ENCODE results near the gene C3.
A peak's percentile ranks its signal among the peaks of the same experiment; 100 is the strongest.
"Not testable (repeated sequence)": the region's sequence is repeated elsewhere in the genome, so short reads cannot be mapped to it uniquely, and the experiment has no call there.

C3 gene

DNA sequence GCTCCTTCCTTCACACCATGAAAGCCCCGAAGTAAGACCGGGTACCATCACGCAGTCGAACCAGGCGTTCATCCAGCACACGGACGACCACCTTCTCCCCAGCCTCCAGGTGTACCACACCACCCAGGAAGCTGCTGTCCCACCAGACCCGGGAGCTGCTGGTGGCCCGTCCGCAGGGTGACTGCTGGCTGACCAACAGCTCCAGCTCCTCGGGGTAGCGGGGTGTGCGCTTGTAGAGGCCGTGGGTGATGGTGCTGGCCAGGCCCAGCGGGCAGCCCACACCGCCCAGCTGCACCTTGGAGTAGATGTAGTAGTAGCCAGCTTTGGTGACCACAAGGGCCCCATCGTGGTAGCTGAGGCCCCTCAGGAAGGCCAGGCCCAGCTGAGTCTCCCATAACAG lies 55.5 kb downstream of the C3 start:
- DNase-seq (ENCODE audit: low read depth in 2 of 2), result no peak

DNA sequence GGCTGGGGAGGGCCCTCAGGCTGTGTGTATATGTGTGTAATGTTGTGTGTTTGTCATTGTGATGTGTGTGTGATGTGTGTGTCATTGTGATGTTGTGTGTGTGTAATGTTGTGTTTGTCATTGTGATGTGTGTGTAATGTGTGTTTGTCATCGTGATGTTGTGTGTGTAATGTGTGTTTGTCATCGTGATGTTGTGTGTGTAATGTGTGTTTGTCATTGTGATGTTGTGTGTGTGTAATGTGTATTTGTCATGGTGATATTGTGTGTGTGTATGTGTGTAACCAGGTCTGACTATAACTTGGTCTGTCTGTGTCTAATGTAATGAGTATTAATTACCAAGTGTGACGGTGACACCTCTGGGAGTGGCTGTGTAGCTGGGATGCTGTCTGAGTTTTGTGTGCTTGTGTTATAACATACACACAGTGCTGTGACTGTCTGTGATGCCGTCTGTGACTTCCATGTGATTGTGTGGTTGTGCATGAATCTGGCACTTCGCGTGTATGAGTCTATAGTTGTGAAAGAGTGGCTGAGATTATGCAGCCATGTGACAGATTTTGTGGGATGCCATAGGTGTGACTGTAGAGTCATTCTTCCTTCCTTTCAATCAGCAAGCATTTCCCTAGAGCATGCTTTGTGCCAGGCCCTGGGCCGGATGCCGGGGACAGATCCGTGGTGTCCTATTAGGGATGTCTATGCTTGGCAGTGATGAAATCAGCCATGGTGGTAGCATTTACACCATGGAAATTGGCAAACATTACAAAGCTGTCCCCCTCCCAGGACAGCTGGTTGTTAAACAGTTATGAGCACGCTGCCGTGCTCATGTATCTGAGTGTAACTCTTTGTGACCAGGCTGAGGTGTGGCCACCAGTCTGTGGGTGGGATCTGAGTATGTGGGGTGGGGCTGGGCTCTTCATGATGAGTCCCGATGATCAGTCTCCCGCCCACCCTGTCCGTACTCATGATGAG lies 56.9 kb downstream of the C3 start:
- peak in 1 of 2 donors; percentile 40 for DNase-seq (ENCODE audit: low read depth in 2 of 2)

GRCh38 chr19:6662702-6663101 lies 57.7 kb downstream of the C3 start:
- no peak for DNase-seq (ENCODE audit: low read depth in 2 of 2)

- DNase-seq (ENCODE audit: low read depth in 2 of 2), result peak in 1 of 2 donors; percentile 67
These were observed 58.8 kb downstream of the C3 start for GRCh38 chr19:6661509-6662244.

DNA sequence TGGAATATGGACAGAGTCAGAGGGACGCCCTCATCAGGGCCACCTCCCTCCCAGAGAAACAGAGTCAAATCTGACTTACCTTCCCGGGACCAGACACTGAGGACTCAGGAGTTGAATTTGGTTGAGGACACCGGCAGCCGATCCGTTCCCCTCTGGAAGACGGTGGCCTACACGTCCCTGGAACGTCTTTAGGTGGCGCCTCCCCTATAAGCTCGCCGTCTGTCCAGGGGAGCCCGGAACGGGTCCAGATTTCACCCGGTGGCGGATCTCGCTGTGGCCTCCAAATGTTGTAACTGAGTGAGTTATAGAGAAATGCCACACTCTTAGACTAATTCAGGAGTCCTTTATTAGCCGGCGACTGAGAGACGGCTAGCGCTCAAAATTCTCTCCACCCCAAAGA lies 59.5 kb downstream of the C3 start:
- DNase-seq (ENCODE audit: low read depth in 2 of 2), result no peak

DNA sequence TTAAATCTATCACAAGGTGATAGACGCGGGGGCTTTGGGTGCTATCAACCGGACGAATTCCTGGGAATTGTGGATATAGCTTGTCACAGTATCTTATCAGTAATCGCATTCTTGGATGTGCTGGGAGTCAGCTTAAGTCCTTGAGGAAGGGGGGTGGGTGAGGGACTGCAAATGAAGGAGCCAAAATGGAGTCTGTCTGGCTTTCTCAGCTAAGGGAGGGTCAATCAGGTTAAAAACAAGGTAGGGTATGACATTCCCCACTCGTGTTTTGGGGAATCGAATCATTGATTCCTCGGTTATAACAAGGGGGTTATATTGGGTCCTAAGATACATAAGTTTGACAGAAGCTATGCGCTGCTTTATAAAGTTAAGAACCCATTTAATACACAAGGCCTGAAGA lies 64.1 kb downstream of the C3 start:
- DNase-seq (ENCODE audit: low read depth in 2 of 2), result not testable (repeated sequence)

DNA sequence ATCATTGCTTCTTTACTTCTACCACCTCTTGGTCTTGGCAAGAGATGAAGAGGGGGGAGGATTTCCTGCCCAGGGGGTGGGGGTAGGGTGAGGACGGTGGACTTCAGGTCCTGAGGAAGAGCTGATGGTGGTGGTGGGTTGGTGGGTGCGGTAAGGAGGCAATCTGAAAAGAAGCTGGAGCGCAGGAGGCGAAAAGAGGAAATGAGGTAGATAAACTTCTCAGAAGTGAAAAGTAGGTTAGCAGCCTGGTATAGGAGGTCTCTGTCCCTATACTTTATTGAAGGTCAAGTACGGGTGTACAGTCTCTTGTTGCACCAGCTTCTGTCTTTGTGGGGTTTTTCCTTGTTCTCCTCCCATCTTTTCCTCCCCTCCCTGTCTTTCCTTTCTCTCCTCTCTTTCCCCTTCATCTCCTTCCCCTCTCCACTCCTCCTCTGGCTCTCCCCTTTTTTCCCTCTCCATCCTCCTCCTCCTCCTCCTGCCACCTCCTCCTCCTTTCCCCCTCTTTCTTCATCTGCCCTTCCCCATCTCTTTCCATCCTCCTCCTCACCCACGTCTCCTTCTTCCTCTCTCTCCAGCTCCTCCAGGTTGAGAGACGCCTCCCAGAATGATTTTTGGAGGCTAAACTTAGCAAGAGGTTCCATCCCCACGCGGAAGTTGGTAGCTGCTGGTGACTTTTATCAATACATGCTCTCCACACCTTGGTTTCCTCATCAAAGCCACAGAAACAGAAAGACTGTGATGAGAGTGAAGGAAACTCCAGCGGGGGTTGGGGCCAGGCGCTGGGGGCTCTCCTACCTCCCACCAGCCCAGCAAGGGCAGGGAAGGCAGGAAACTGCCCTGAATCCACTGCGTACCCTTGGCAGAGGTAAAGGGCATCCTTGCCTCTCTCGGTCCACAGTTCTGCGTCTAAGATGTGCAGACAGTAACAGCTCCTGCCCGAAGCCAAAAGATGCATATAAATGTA lies 65.8 kb downstream of the C3 start:
- DNase-seq (ENCODE audit: low read depth in 2 of 2), result peak in 1 of 2 donors; percentile 47

DNA sequence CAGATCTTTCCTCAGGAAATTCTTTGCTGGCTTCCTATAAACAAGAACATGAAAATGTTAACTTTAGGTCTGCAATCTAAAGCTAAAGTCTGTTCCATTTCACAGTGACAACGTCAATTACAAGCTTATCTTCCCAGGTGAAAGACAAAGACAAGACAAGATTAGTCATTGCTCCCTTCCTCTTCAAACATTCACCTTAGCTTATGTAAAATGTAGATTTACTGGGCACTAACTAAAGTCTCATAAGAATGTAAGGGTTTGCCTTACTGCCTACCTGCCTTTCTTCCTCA lies 67.7 kb downstream of the C3 start:
- no peak for DNase-seq (ENCODE audit: low read depth in 2 of 2)

DNA sequence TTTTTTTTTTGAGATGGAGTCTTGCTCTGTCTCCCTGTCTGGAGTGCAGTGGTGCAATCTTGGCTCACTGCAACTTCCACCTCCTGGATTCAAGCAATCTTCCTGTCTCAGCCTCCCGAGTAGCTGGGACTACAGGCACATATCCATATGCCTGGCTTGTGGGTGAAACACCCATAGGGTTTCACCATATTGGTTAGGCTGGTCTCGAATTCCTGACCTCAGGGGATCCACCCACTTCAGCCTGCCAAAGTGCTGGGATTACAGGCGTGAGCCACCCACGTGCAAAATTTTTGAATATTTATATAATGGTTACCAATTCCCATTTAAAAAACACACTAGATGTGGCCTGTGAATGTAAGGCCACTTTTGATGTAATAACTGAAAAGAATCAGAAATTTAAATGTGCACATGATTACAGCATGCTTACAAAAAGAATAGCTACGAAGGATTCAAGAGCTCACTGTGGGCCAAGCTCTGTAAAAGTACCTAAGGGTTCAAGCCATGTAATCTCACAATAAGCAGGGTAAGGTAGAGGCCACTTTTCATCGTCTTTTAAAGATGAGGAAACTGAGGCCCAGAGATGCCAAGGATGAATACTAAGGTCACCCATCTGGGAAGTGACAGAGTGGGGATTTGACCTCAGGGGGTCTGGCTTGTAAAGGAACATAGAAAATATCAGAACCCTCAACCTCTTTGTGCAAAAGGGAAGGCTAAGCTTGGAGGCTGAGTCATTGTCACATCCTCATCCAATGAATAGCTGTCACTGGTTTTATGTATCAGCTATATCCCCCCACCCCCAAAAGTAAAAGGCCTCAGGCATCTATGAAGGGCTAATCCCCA lies 68.3 kb downstream of the C3 start:
- no peak for DNase-seq (ENCODE audit: low read depth in 2 of 2)

DNA sequence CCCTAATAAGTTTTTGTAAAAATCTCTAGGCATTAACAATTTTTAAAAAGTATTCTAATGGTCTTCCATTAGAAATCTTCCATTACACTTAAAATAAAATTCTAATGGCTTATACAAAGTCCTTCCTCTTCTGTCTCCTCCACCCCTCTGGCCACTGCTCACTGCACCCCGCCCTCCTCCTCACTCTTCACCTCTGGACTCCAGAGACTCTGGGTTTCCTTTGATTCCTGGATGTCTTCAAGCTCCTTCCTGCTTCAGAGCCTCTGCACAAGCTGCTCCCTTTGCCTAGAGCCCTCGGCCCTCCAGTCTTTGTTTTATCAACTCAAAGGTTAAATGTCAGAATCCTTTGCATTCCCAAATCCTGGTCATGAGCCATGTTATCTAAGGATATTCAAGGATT lies 71.3 kb downstream of the C3 start:
- no peak for DNase-seq (ENCODE audit: low read depth in 2 of 2)

DNA sequence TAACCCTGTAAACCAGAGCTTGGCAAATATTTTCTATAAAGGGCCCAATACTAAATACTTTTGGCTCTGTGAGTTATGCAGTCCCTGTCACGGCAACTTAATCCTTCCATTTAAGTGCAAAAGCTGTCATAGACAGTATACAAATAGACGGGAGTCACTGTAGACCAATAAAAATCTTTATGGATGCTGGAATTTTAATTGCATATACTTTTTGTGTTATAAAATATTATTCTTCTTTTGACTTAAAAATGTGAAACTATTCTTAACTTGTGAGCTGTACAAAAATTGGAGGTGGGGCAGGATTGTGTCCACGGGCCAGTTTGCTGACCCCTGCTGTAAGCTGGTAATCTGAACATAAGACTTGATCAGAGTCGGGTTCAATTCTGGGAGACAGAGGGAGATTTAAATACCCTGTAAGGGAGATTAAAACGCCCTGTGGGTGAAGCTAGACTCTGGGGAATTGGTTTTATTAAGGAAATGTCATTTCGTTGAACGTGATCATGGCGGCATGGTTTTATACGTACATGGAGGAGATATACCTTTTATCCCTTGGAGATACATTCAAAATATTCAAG lies 72.2 kb downstream of the C3 start:
- no peak for DNase-seq (ENCODE audit: low read depth in 2 of 2)

DNA sequence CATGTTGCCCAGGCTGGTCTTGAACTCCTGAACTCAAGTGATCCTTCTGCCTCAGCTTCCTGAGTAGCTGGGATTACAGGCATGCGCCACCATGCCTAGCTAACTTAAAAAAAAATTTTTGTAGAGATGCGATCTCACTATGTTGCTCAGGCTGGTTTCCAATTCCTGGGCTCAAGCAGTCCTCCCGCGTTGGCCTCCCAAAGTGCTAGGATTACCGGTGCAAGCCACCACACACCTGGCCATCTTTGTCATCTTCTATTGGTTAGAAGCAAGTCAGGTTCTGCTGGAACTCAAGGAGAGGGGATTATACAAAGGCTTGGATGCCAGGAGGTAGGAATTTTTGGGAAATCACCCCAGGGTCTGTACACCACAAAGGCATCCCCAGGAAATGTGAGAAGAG lies 75.7 kb downstream of the C3 start:
- no peak for DNase-seq (ENCODE audit: low read depth in 2 of 2)

GRCh38 chr19:6640333-6640732 lies 80.1 kb downstream of the C3 start:
- not testable (repeated sequence) for DNase-seq (ENCODE audit: low read depth in 2 of 2)

GRCh38 chr19:6639439-6639838 lies 81.0 kb downstream of the C3 start:
- no peak for DNase-seq (ENCODE audit: low read depth in 2 of 2)

DNA sequence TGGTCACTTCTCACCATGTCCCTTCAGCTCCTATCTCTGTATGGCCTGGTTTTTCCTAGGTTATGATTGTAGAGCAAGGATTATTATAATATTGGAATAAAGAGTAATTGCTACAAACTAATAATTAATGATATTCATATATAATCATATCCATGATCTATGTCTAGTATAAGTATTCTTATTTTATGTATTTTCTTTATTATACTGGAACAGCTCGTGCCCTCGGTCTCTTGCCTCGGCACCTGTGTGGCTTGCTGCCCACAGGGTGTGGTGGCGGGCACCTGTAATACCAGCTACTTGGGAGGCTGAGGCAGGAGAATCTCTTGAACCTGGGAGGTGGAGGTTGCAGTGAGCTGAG lies 87.0 kb downstream of the C3 start:
- not testable (repeated sequence) for DNase-seq (ENCODE audit: low read depth in 2 of 2)

- DNase-seq (ENCODE audit: low read depth in 2 of 2), result not testable (repeated sequence)
These were observed 87.5 kb downstream of the C3 start for GRCh38 chr19:6632747-6633455.

DNA sequence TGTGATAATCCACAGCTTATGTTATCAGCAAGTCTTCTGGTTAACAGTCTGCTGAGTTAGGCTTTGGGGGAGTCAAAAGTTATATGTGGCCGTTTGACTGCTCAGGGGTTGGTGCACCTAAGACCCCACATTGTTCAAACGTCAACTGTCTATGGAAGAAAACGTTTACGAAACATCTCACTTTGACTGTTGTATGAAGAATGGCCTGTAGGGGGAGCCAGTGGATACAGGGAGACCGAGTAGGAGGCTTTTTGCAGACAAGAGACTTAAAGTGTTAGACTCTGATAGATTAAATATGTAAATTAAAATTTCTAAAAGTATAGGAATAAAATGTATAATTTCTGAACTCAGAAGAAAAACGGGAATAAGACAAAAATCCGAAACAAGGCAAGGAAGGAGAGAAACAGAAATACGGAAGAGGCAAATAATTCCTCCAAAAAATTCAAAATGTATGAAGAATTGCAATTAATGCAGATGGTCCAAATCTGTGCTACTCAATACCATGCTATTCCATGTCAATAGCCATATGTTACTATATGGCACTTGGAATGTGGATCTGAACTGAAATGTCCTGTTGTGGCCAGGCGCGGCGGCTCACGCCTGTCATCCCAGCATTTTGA lies 88.3 kb downstream of the C3 start:
- DNase-seq (ENCODE audit: low read depth in 2 of 2), result peak; percentile 28 to 74
